Left hindlimb (tissue), 1 donor: Measurements from ENCODE around the gene RPL10.
"Not testable (repeated sequence)": the region's sequence is repeated elsewhere in the genome, so short reads cannot be mapped to it uniquely, and the experiment has no call there.

ENCODE experiments used
- DNase-seq: peaks from one replicate; pipeline ENCODE4 v3.0.0-alpha.2; 2018

RPL10 gene

DNA sequence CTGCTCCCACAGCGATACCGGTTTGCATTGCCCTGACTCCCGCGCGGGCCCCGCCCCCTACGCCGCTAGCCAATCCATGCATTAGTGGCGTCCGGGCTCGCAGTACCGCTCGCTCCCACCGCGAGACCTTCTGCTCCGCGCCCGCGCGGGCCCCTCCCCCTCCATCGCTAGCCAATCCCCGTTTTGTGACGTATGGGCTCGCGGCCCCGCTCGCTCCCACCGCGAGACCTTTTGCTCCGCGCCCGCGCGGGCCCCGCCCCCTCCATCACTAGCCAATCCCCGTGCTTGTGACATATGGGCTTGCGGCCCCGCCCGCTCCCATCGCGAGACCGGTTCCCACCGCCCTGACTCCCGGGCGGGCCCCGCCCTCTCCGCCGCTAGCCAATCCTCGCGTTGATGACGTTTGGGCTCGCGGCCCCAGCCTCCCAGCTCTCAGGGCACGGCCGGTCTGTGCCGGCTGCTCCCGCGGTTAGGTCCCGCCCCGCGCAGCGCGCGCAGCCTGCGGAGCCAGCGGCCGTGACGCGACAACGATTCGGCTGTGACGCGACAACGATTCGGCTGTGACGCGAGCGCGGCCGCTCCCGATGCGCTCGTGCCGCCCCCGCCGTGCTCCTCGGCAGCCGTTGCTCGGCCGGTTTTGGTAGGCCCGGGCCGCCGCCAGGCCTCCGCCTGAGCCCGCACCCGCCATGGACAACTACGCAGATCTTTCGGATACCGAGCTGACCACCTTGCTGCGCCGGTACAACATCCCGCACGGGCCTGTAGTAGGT lies 19.2 kb upstream of the RPL10 start, which contains the start of gene EMD:
EMD (plus strand) TSS at position 497 of the 770 bp plus-strand sequence; CDS start at position 687, 190 bp downstream.
- DNase-seq = peak; percentile 98

DNA sequence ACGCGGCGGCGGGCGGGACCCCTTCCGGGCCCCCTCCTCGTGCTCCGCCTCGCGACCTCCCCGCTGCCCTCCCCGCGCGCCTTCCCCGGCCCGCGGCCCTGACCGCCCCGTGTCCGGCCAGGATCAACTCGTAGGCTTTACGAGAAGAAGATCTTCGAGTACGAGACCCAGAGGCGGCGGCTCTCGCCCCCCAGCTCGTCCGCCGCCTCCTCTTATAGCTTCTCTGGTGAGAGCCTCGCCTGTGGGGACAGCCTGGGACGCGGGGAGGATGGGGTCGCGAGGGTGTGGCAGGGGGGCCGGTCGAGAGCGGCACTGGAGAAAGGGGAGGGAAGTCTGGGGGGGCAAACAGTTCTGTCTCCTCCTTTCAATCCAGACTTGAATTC lies 18.6 kb upstream of the RPL10 start:
- DNase-seq = no peak

DNA sequence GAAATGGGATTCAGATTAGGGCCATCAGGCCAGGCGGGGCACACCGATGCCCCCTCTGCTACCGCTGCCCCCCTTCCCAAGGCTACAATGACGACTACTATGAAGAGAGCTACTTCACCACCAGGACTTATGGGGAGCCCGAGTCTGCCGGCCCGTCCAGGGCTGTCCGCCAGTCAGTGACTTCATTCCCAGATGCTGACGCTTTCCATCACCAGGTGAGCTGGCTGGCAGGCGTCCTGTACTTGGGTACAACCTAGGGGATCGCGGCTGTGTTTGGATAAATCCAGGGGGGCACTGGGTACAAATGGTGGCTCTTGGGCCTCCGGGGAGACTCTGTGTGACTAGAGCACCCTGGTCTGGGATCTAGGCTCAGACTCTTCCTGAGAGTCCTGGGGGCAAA lies 18.0 kb upstream of the RPL10 start:
- DNase-seq = no peak

DNA sequence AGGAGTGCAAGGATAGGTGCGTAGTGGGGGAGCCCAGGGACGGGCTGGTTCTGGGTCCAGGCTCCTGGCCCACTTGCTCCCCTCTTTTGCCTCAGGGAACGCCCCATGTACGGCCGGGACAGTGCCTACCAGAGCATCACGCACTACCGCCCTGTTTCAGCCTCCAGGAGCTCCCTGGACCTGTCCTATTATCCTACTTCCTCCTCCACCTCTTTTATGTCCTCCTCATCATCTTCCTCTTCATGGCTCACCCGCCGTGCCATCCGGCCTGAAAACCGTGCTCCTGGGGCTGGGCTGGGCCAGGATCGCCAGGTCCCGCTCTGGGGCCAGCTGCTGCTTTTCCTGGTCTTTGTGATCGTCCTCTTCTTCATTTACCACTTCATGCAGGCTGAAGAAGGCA lies 17.4 kb upstream of the RPL10 start:
- DNase-seq = no peak

DNA sequence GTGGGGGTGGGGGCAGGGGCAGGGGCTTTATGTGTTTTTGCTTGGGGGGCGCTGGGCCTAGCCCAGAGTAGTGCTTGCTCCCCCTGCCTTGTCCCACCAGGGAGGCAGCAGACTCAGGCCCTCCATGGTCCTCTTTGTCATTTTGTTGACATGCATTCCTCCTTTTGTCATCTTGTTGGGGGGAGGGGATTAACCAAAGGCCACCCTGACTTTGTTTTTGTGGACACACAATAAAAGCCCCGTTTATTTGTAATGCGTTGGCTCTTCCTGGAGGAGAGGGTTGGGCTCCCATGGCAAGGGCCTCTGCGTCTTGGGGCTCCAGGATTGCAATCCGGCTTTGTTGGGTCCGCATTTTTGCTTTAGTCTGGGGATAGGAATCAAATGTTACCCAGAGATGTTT lies 16.9 kb upstream of the RPL10 start:
- DNase-seq = no peak

DNA sequence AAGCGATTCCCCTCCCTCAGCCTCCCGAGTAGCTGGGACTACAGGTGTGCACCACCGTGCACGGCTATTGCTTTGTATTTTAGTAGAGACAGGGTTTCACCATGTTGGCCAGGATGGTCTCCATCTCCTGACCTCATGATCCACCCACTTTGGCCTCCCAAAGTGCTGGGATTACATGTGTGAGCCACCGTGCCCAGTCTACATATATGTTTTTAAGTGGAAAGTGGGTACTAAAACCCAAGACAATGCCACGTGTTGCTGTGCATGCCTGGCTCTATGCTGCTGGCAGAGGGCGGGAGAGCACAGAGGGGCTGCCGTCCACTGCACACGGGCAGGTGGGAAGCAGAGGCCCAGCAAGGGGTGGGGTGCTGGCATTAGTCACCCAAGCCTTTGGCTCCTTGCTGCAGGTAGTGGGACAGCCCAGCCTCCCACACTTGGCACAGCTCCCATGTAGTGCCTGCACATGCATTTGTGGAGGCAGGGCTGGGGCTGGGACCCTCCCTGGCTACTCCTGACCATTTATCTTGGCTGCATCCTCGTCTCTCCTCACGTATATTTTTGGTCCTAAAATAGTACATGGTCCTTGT lies 15.6 kb upstream of the RPL10 start:
- DNase-seq = no peak

DNA sequence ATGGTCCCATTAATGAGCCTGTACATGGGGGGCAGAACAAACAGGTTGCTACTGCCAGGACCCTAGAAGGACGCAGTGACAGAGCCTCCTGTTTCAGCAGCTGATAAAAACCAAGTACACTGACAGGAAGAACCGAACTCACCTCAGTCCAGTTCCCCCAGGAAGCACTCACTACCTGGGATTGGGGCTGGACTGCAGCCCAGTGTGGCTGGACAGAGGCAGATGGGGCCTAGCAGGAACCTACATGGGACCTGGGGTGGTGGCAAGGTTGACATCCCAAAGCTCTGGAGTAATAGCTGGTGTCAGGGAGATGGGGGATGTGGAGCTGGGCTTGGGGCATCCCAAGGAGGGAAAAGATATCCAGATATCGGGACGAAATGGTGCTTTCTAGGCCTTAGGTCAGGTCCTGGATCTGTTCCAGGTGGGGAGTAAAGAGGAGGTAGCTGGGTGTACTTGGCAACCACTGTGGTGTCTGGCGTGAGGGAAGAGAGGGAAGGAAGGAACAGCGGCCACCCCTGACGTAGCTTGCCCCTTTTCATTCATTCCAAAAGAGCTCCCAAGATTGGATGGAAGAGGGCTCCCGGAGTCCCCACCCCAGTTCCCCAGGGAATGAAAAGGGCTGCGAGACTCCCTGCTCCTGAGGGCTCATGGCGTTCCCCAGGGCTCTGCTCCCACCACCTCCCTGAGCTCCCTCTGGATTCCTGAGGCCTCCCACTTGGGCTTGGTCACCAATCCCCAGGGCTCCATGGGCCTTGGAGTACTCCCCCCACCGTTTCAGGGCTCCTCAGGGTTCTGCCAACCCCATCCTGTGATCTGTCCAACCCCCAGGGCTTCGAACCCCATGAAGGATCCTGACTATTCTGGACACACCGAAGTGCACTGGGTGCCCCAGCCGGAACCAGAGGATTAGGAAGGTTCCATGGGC lies 14.6 kb upstream of the RPL10 start:
- DNase-seq = no peak

DNA sequence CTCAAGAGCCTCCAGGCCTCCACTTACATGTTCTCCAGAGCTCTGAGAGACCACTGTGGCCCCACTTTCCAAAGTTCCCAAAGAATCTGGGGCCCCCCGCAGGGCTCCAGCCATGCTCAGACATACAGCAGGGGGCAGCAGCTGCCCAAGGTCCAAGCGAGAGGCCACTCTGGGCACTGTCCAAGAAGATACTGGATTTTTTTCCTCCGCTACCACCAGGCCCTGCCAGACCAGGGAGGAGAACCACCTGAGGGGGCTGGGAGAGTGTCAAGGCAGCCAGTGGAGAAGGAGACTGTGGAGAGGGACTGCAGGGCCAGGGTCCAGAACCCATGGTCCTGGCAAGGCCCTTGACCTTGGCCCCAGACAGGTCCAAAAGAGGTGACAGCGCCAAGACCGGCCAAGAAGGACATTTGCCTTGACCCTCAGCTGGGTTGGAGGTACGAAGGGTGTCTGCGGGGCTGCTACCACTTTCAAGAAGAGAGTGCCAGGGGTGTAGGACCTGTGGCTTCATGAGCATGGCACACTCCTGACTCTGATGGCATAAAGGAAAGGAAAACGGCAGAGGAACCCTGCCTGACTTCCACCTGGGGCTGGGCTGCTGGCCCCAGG lies 13.8 kb upstream of the RPL10 start:
- no peak for DNase-seq

DNA sequence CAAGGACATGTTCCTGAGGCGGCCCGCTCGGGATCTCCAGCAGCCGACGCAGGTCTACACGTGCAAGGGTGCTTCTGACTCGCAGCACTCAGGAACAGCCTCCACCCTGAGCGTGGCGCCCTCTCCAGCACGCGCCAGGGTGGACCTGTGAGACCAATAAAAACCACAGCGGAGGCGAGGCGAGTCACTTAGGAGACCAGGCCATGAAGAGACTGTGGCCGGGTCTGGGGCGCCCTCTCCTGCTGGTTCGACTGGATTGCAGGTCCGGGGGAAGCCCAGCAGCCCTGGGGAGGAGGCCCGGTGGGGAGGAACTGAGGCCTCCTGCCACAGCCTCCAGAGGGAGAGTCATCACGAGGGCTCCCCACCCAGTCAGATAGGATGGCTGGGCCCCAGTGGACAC lies 10.1 kb upstream of the RPL10 start:
- DNase-seq = not testable (repeated sequence)

DNA sequence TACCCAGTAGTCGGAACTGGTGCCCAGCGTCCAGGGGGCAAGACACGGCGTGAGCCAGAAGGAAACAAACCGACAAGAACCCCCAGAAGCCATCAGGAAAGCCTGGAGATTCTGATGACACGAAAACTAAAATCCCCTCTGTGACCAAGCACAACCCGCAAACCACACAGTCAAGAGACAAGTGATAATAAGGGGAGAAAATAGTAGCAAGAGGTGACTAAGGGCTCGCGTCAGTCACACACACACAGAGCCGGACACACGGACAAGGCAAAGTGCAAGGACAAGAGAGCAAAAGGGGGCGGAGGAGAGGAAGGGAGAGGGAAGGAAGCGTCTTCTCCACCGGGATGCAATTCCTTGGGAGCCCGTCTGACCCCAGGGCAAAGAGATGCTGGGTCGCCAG lies 9.5 kb upstream of the RPL10 start:
- DNase-seq = not testable (repeated sequence)

DNA sequence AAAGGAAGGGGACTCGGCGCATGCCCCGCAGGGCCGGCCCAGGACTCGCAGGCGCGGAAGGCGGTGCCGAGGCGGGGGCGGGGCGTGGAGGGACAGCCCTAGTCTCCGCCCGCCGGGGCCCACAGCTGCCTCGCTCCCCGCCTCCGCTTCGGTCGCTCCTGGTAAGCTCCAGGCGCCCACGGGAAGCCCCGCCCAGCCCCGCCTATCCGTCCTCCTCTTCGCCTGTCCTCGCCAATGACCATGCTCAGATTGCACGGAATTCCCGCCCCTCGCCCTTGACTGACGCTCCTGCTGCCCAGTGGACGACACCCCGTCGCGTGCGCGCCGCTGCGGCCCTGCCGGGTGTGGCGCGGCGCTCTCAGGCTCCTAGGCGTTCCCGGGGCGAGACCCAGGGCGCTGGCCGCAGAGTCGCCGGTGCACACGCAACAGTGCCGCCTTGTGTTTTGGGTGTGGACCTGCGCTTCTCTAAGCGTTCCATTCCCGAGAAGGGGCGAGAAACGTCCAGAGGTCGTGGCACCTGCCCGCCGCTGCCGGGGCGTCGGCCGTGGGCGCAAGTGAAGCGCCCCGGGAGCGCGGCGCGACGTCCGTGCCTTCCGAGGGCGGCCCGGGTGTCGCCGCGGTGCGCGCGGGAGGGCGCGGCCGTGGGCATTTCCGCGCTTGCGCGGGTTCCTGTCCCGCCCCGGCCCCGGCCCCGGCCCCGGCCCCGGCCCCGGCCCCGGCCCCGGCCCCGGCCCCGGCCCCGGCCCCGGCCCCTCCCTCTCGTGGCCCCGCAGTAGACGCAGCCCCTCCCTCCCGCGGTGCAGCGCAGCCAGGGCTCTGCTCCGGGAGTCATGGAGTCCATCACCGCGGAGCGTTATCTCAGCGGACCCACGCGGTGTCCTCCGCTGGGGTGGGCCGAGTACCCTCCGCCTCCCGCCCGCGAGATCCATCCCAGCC lies 8.1 kb upstream of the RPL10 start:
- not testable (repeated sequence) for DNase-seq

DNA sequence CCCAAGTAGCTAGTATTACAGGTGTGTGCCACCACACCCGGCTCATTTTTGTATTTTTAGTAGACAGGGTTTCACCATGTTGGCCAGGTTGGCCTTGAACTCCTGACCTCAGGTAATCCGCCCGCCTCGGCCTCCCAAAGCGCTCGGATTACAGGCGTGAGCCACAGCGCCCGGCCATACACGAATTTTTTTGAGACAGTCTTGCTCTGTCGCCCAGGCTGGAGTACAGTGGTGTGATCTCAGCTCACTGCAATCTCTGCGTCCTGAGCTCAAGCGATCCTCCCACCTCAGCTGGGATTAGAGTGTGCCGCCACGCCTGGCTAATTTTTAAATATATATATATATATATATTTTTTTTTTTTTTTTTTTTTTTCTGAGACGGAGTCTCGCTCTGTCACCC lies 1.8 kb upstream of the RPL10 start:
- DNase-seq = peak; percentile 9

DNA sequence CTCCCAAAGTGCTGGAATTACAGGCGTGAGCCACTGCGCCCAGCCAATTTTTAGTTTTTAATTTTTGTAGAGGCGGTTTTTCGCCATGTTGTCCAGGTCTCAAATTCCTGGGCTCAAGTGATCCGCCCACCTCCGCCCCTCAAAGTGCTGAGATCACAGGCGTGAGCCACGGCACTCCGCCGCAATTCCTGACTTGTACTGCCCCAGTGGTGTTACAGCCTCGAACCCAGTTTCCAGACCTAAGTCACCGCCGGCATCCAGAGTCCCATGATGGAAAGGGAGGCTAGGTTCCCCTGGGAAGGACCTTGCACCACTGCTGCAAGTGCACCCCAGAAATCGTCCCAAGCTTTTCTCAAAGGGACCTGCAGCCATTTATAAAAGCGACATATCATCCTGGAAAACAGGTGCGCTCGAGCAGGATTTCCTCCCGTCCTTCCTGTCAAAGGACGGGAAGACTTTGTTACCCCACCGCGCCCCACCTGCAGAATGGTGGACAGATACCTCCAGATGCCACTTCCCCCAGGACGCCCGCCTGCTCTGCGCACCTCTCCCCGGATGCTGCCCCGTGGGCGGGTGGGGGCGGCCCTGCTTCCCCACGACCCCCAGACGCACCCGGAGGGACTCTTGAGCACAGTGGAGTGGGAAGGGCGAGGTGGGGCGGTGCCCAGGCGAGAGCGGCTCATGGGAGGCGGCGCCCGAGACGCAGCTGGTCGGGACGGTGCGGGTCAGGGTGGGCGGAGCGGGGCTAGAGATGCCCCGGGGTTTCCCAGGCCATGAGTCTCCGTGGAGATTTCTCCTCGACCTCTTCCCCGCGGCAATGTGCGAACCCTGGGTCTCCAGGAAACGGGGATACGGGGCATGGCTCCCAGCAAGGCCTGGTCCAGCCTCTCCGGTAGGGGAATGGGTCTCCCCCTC lies 947 bp upstream of the RPL10 start:
- DNase-seq = peak; percentile 86

DNA sequence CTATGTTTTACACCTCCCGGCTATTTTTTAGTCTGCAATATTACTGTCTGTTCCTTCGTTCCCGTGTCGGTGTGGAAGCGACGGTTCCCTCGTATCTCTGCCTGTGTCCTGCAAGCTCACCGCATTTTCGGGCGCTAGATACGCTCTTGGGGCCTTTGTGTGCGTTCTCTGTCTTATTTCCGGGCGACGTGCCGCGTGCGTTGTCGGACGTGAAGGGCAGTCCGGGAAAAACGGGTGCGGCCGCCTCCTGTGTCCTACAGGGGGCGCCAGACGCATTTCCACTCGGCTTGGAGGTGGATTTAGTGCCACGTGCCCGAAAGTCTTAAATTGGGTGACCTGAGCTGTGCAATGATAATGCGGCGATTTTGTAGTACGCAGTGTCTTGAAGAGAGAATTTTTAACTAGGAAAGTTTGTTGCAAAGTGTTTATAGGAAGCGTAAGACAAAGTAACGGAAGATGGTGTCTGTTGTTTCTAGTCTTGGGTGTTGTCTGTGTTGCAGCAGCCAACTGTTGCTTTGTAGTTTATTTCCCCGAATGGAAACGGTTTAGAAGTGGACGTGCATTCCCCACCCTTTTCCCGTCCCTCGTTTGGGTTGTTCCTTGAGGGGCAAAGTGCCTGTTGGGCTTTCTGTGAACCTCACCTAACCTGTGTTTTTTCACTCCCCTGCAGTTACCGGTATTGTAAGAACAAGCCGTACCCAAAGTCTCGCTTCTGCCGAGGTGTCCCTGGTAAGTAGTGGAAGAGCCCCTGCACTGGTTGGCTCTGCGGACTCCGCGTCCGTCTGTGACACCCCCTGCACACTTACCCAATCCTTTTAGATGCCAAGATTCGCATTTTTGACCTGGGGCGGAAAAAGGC lies 720 bp downstream of the RPL10 start:
- DNase-seq = peak; percentile 87

DNA sequence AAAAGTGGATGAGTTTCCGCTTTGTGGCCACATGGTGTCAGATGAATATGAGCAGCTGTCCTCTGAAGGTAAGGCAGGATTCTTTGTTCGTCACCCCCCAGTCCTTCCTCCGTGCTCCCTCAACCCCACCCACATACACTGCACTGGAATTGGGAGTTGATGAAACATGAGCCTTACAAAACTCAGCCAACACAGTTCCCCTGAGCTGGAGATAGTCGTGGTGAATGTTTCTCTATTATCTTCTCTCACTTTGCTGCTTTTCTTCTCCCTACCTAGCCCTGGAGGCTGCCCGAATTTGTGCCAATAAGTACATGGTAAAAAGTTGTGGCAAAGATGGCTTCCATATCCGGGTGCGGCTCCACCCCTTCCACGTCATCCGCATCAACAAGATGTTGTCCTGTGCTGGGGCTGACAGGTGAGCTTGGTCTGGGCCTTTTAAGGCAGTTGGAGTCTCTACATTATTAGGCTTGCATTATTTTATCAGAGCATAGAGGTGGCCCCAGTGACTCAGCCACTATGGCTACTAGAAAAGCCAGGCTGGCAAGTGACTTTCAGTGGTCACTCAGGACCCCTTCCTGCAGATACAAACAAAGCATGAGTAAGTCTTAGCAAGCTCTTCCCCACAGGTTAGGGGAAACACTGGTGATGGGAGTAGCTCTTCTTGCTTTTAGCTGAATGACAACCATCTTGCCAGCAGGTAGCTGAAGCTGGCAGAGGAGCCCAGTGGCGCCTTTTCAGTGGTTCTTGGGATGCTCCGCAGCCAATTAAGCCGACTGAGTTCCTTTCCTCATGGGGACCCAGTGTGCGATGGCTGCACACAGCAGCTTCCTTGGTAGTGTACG lies 1.6 kb downstream of the RPL10 start:
- DNase-seq = no peak

DNA sequence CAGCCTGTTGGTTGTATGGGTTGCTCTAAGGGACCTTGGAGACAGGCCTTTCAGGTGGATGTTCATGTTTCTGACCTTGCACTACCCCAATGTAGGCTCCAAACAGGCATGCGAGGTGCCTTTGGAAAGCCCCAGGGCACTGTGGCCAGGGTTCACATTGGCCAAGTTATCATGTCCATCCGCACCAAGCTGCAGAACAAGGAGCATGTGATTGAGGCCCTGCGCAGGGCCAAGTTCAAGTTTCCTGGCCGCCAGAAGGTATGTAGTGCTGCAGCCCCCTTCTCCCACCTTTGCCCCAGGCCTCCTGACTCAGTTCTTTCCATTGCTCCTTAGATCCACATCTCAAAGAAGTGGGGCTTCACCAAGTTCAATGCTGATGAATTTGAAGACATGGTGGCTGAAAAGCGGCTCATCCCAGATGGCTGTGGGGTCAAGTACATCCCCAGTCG lies 2.2 kb downstream of the RPL10 start:
- not testable (repeated sequence) for DNase-seq

DNA sequence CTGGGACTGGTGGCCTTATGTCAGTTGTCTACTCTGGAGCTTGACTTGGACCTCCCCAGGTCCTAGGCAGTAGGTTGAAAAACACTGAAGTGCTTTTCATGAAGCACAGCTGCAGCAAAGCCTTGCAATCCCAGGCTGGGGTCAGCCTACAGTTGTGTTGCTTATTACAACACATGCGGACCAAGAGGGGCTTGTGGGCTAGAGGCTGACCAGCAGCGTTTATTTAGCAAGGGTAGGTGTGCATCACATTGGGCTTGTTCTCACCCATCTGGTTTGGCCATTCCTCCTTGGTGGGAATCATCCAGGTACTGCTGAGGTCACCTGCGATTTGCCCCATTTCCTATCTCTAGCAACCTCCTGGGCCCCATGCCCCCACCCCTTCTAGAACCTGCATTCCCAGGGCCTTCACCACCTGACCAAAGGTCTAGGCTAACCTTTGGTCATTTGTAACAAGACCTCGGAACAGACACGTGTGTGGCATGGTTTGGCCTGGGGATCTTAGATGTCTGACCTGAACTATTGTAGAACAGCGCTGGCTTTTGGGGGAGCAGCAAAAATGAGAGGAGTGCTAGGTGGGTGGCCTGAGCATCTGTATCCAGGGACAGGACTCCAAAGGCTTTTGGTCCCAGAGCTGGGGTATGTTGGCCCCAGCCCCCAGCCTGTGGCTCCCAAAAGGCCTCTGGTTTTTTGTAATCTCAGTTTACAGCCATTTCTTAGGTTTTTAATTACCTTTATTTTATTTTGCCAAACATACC lies 3.0 kb downstream of the RPL10 start:
- peak; percentile 29 for DNase-seq
